OCI-LY7 (cell line): Measurements from ENCODE around the gene AXIN1. TPM values are rescaled to one million over a fixed set of nuclear protein-coding genes. Genes with fewer than 3 reads are reported as not detected.

Experiments used
- BruUV-seq: library from RNA; stranded (reverse); fragments of 400-500 nt; replicated peaks from 2 replicates; lab custom pipeline; 2021; lab: Mats Ljungman, UMichigan
- CTCF ChIA-PET: fragments of 300-600 bp; sonication (Branson Sonifier 250); formaldehyde crosslinking; loops from one replicate; lab custom pipeline; 2022; ENCODE audit warnings: antibody characterized with exemption; ENCODE audit not compliant: unreplicated experiment; lab: Charles Lee
- POLR2A ChIA-PET: fragments of 300-600 bp; sonication (Branson Sonifier 250); formaldehyde crosslinking; loops from one replicate; lab custom pipeline; 2022; ENCODE audit warnings: antibody characterized with exemption; lab: Charles Lee
- DNase-seq: peaks from one replicate; pipeline ENCODE4 v3.0.0-alpha.2; 2015; ENCODE audit warnings: low spot score
- H2AFZ ChIP-seq: fragments of 200-600 bp; sonication (generic), shearing (Covaris generic); 2 replicates; pipeline ENCODE4 v1.6.1; 2014; ENCODE audit warnings: mild to moderate bottlenecking, antibody characterized with exemption, low read length, moderate library complexity
- H3K27ac ChIP-seq: fragments of 200-600 bp; sonication (generic); 2 replicates; pipeline ENCODE4 v1.5.1; 2014; ENCODE audit warnings: mixed run types, low read depth, mild to moderate bottlenecking, moderate library complexity, low read length, inconsistent platforms; ENCODE audit not compliant: poor library complexity, severe bottlenecking
- H3K36me3 ChIP-seq: fragments of 200-600 bp; sonication (generic); 2 replicates; pipeline ENCODE4 v1.6.1; 2014; ENCODE audit warnings: mild to moderate bottlenecking, antibody characterized with exemption, low read length, moderate library complexity, mixed read lengths; ENCODE audit not compliant: insufficient read depth
- H3K4me1 ChIP-seq: fragments of 200-600 bp; sonication (generic); 2 replicates; pipeline ENCODE4 v1.5.1; 2014; ENCODE audit warnings: mild to moderate bottlenecking, low read length; ENCODE audit not compliant: insufficient read depth, poor library complexity, severe bottlenecking
- H3K4me2 ChIP-seq: fragments of 200-600 bp; sonication (generic); 2 replicates; pipeline ENCODE4 v1.6.1; 2014; ENCODE audit warnings: mild to moderate bottlenecking, low read length
- H3K4me3 ChIP-seq: fragments of 200-600 bp; sonication (generic); 2 replicates; pipeline ENCODE4 v1.5.1; 2014; ENCODE audit warnings: mild to moderate bottlenecking, low read depth, low read length; ENCODE audit not compliant: poor library complexity, severe bottlenecking
- H3K79me2 ChIP-seq: fragments of 200-600 bp; sonication (generic); 2 replicates; pipeline ENCODE4 v1.6.1; 2016; ENCODE audit warnings: low read depth, mild to moderate bottlenecking, low read length, moderate library complexity, mixed read lengths; ENCODE audit not compliant: insufficient read depth
- H3K9me2 ChIP-seq: fragments of 200-600 bp; sonication (generic); 2 replicates; pipeline ENCODE4 v1.6.1; 2016; ENCODE audit warnings: mild to moderate bottlenecking, low read length, mixed read lengths; ENCODE audit not compliant: insufficient read depth
- H3K9me3 ChIP-seq: fragments of 200-600 bp; sonication (generic); 2 replicates; pipeline ENCODE4 v1.6.1; 2014; ENCODE audit warnings: mild to moderate bottlenecking, mixed run types, low read length, mixed read lengths
- H4K20me1 ChIP-seq: fragments of 200-600 bp; sonication (generic); 2 replicates; pipeline ENCODE4 v1.6.1; 2014; ENCODE audit warnings: mild to moderate bottlenecking, antibody characterized with exemption, low read length, moderate library complexity, mixed read lengths; ENCODE audit not compliant: insufficient read depth
- CTCF ChIP-seq: fragments of 200-600 bp; sonication (generic); conservative IDR thresholded peaks from 2 replicates; pipeline ENCODE4 v1.5.1; 2014; ENCODE audit warnings: mild to moderate bottlenecking, antibody characterized with exemption, low read length, moderate library complexity, mixed read lengths
- EZH2phosphoT487 ChIP-seq: fragments of 200-600 bp; sonication (generic); IDR thresholded peaks from 2 replicates; pipeline ENCODE4 v1.6.1; 2018; ENCODE audit warnings: low read depth, borderline replicate concordance, mild to moderate bottlenecking, mixed run types, antibody characterized with exemption, low read length, moderate library complexity, mixed read lengths
- intact Hi-C: fragments of 100-400 bp; cut with micrococcal nuclease; formaldehyde crosslinking; loops from one replicate; pipeline ENCODE4 v1.10.0; 2022; ENCODE audit not compliant: unreplicated experiment
- total RNA-seq, 2 experiments: library from RNA; depleted of rRNA in 1 of 2; stranded (reverse); fragments of >200 nt in 1 of 2; shearing (Covaris generic) in 1 of 2; gene quantifications; 2 replicates each; pipeline ENCODE4 v1.2.3, GENCODE V29; 2014 to 2022

Gene AXIN1
- total RNA-seq, 2 experiments from 2014 or later, result 29.0 to 30.3 TPM

GRCh38 chr16:255183-255582 is 97.3 kb downstream of the AXIN1 start:
- intact Hi-C loops, result no loop called here
- H3K4me3 ChIP-seq, result no peak overlapping the region
- no peak overlapping the region for H3K27ac ChIP-seq
- no peaks in the 10 kb centered on the region for H4K20me1 ChIP-seq
- H3K36me3 ChIP-seq, result no peaks in the 10 kb centered on the region
- H3K9me3 ChIP-seq, result no peaks in the 10 kb centered on the region
- H3K4me1 ChIP-seq, result no peaks in the 10 kb centered on the region
- TF ChIP-seq CTCF (no peak), EZH2phosphoT487 (no peak)
- no peaks in the 10 kb centered on the region for H3K79me2 ChIP-seq
- DNase-seq, result no peak
- no peak overlapping the region for H2AFZ ChIP-seq
- POLR2A ChIA-PET, result no interaction called here
- BruUV-seq, result no TSS peak
- H3K4me2 ChIP-seq, result no peak overlapping the region
- CTCF ChIA-PET, result no interaction called here
- no peaks in the 10 kb centered on the region for H3K9me2 ChIP-seq

- H3K4me1 ChIP-seq, result no peaks in the 10 kb centered on the region
- H3K9me2 ChIP-seq, result no peaks in the 10 kb centered on the region
- H2AFZ ChIP-seq, result no peak overlapping the region
- BruUV-seq, result no TSS peak
- POLR2A ChIA-PET, result no interaction called here
- no peaks in the 10 kb centered on the region for H4K20me1 ChIP-seq
- H3K9me3 ChIP-seq, result no peaks in the 10 kb centered on the region
- CTCF ChIA-PET, result no interaction called here
- intact Hi-C loops, result no loop called here
- no peak overlapping the region for H3K4me2 ChIP-seq
- no peak overlapping the region for H3K27ac ChIP-seq
- TF ChIP-seq CTCF (no peak), EZH2phosphoT487 (no peak)
- no peaks in the 10 kb centered on the region for H3K36me3 ChIP-seq
- H3K79me2 ChIP-seq, result no peaks in the 10 kb centered on the region
- no peak for DNase-seq
- H3K4me3 ChIP-seq, result no peak overlapping the region
Measured at GRCh38 chr16:254461-254860, 98.1 kb downstream of the AXIN1 start.

- POLR2A ChIA-PET, result no interaction called here
Measured at GRCh38 chr16:253833-254232, 98.7 kb downstream of the AXIN1 start.

More at GRCh38 chr16:253833-254232, 98.7 kb downstream of the AXIN1 start:
- no peaks in the 10 kb centered on the region for H3K36me3 ChIP-seq
- no peaks in the 10 kb centered on the region for H3K79me2 ChIP-seq
- H3K9me3 ChIP-seq, result no peaks in the 10 kb centered on the region
- H3K4me3 ChIP-seq, result no peak overlapping the region
- H2AFZ ChIP-seq, result no peak overlapping the region
- no peaks in the 10 kb centered on the region for H3K4me1 ChIP-seq
- no peak overlapping the region for H3K4me2 ChIP-seq
- intact Hi-C loops, result no loop called here
- H4K20me1 ChIP-seq, result no peaks in the 10 kb centered on the region
- no TSS peak for BruUV-seq
- CTCF ChIA-PET, result interaction anchor here (0.6 kb wide), 1 partner anchor 162 kb away, joined by 4 read pairs; no protein-coding TSS in a partner anchor
- no peak overlapping the region for H3K27ac ChIP-seq
- no peak for TF ChIP-seq EZH2phosphoT487
- TF ChIP-seq CTCF, result no peak
- no peaks in the 10 kb centered on the region for H3K9me2 ChIP-seq
- DNase-seq, result no peak
